HFF-Myc (cell line): ENCODE measurements around the gene ACTRT2.

ENCODE experiments used
- DNase-seq: peaks from one replicate; pipeline ENCODE4 v3.0.0-alpha.2; 2011; ENCODE audit warnings: low read depth; ENCODE audit errors: extremely low read depth
- H3K4me3 ChIP-seq: replicated peaks from 2 replicates; pipeline ENCODE4 v1.5.1; 2011; ENCODE audit warnings: low read depth, mild to moderate bottlenecking, control low read depth, low read length
- CTCF ChIP-seq: IDR thresholded peaks from 2 replicates; pipeline ENCODE4 v1.5.1; 2012; ENCODE audit warnings: mild to moderate bottlenecking, low read depth, low read length, control low read depth; ENCODE audit errors: missing control alignments

Gene ACTRT2

GRCh38 chr1:3015269-3015635, 6.0 kb upstream of the ACTRT2 start:
- H3K4me3 ChIP-seq = no peak overlapping the region
- no peak for DNase-seq
- TF ChIP-seq CTCF = no peak

GRCh38 chr1:3015744-3016143, 5.5 kb upstream of the ACTRT2 start:
- no peak for TF ChIP-seq CTCF
- H3K4me3 ChIP-seq = no peak overlapping the region
- no peak for DNase-seq

GRCh38 chr1:3016641-3017439, 4.4 kb upstream of the ACTRT2 start:
- H3K4me3 ChIP-seq = no peak overlapping the region
- TF ChIP-seq CTCF = no peak
- no peak for DNase-seq

- no peak overlapping the region for H3K4me3 ChIP-seq
These were observed 3.7 kb upstream of the ACTRT2 start for GRCh38 chr1:3017440-3018050.

GRCh38 chr1:3018051-3018471, 3.2 kb upstream of the ACTRT2 start:
- DNase-seq = no peak
- TF ChIP-seq CTCF = no peak
- H3K4me3 ChIP-seq = no peak overlapping the region

More at GRCh38 chr1:3017440-3018050, 3.7 kb upstream of the ACTRT2 start:
- no peak for DNase-seq
- TF ChIP-seq CTCF = no peak

GRCh38 chr1:3018576-3018975, 2.7 kb upstream of the ACTRT2 start:
- no peak overlapping the region for H3K4me3 ChIP-seq
- TF ChIP-seq CTCF = no peak
- DNase-seq = no peak

- H3K4me3 ChIP-seq = no peak overlapping the region
- DNase-seq = no peak
- no peak for TF ChIP-seq CTCF
These were observed 2.2 kb upstream of the ACTRT2 start for GRCh38 chr1:3019007-3019515.
